ENCODE data around the gene AHCYL1.
A peak's percentile ranks its signal among the peaks of the same experiment; 100 is the strongest.

The AHCYL1 gene

DNA sequence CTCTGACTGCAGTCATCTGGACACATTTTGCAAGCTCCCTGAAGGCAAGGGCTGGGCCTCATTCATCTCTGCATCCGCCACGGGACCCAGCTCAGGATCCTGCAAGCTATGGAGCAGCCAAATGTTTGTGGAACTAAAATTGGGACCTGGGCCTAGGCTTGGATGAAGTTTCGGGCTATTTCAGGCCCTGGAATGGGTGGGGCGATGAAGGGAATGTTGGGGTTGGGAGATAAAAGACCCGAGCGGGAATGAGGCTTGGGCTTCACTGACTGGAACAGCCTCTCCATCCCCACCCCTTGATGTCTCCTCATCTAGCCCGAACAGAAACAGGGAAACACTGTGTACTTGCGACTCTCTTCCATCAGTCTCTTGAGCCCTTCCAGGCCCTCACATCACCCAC lies 7.3 kb upstream of the AHCYL1 start:
- Histone ChIP-seq H3K9me3 (ENCODE audit: low read length) (no peaks in the 10 kb centered on the region), H3K36me3 (ENCODE audit: insufficient read depth, low read length) (no peaks in the 10 kb centered on the region), H3K4me3 (ENCODE audit: low read depth in 1 of 2, low read length in 2 of 2) (no peak overlapping the region), H3K9ac (ENCODE audit: low read length) (no peak overlapping the region), H3K27me3 (ENCODE audit: control insufficient read depth in 1 of 2, insufficient read depth in 2 of 2, low read length in 2 of 2) (no peaks in the 10 kb centered on the region), H3K4me1 (ENCODE audit: insufficient read depth, low read length) (peaks cover 3% of the 10 kb centered on the region), H3K27ac (ENCODE audit: low read depth, low read length) (no peak overlapping the region)

DNA sequence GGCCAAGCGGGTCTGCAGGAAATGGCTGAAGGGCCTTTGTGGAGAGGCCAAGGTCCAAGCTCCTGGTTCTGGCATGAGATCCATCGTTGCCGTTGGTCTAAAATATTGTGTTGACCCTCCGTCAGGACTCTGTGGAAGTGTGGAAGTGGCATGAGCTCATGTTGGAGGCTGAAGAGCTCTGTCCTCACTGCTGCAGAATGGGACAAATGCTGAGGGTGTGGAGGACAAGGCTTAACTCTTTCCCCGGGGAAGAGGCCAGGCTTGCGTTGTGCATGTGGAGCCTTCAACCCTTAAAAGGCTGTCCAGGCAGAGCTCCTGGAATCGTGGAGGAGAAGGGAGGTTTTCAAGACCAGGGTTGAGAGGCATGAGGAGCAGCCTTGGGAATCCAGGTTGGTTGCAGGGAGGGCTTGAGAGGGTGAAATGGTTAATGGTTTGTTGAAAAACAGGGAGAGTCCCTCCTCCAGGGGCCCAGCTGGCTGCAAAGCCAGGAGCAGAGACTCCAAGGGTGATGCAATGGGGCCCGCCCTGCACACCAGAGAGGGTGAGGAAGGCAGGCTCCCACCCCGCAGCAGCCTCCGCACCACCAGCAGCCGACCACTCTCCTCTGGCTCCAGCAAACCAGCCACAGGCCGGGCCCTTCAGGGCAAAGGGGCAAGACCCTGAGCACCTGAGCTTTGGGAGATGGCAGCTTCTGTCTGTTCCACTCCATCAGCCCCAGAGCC lies 6.7 kb upstream of the AHCYL1 start:
- Histone ChIP-seq H3K4me1 (ENCODE audit: insufficient read depth, low read length) (peaks cover 3% of the 10 kb centered on the region), H3K27ac (ENCODE audit: low read depth, low read length) (no peak overlapping the region), H3K4me3 (ENCODE audit: low read depth in 1 of 2, low read length in 2 of 2) (no peak overlapping the region), H3K36me3 (ENCODE audit: insufficient read depth, low read length) (no peaks in the 10 kb centered on the region), H3K27me3 (ENCODE audit: control insufficient read depth in 1 of 2, insufficient read depth in 2 of 2, low read length in 2 of 2) (no peaks in the 10 kb centered on the region), H3K9me3 (ENCODE audit: low read length) (no peaks in the 10 kb centered on the region), H3K9ac (ENCODE audit: low read length) (no peak overlapping the region)

DNA sequence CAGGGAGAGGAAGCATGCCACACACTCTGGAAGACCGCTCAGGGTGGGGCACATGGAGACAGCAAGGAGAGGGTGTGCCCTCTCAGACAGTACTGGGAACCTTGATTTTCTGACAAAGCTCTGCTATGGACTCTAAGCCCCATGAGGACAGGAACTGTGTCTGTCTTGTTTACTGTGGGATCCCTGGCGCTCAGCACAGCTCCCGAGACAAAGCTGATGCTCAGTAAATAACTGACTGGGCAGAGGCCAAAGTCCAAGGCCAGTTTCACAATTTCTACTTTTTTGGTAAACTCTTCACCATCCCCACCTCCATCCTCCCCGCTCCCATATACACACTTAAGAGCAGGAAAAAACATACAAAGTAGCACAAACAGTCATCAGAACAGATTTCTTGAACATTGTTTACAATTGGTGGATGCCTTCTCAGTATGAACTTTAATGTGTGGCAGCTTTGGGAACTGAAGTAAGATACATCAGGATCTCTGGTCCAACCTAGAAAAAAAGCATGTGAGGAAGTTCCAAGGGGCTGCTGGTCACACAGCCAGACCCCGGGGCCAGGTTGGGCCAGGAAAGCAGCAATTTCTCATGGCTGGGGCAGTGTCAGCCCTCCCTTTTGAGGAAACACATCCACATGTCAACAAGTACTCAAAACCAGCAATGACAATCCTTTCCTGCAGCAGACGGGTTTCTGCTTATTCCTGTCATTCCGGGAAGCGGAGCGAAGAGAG lies 5.6 kb upstream of the AHCYL1 start:
- no peaks in the 10 kb centered on the region for H3K9me3 ChIP-seq (ENCODE audit: low read length)
- no peak overlapping the region for H3K27ac ChIP-seq (ENCODE audit: low read depth, low read length)
- no peaks in the 10 kb centered on the region for H3K27me3 ChIP-seq (ENCODE audit: control insufficient read depth in 1 of 2, insufficient read depth in 2 of 2, low read length in 2 of 2)
- no peak overlapping the region for H3K4me3 ChIP-seq (ENCODE audit: low read depth in 1 of 2, low read length in 2 of 2)
- peaks cover 4% of the 10 kb centered on the region for H3K4me1 ChIP-seq (ENCODE audit: insufficient read depth, low read length)
- H3K36me3 ChIP-seq (ENCODE audit: insufficient read depth, low read length), result no peaks in the 10 kb centered on the region
- no peak overlapping the region for H3K9ac ChIP-seq (ENCODE audit: low read length)

DNA sequence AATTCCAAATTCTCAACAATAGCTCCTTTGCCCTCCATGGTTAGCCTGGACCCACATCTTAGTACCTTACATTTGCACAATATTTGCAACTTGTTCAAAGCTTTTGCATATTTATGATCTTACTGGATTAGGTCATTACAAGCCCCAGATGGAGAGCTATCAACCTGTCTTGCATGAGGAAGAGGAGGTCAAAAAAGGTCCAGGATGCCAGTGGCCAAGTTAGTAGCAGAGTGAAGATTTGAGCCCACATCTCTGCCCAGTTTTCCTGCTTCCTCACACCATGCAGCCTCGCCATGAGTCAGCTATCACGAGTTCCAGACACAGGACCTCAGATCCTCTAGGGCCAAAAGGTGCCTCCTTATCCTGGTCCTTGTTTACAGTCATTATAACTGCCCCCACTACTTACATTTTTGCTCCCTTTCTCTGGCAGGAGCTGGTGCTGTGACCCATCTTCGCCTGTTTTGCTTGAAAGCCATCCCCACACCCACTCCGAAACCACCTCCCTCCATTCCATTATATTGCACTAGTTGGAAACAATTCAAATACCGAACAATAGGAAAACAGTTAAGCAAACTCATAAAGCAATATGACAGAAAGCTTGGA lies 5.0 kb upstream of the AHCYL1 start:
- Histone ChIP-seq H3K4me1 (ENCODE audit: insufficient read depth, low read length) (peaks cover 10% of the 10 kb centered on the region), H3K36me3 (ENCODE audit: insufficient read depth, low read length) (no peaks in the 10 kb centered on the region), H3K9me3 (ENCODE audit: low read length) (no peaks in the 10 kb centered on the region), H3K4me3 (ENCODE audit: low read depth in 1 of 2, low read length in 2 of 2) (no peak overlapping the region), H3K9ac (ENCODE audit: low read length) (no peak overlapping the region), H3K27ac (ENCODE audit: low read depth, low read length) (no peak overlapping the region), H3K27me3 (ENCODE audit: control insufficient read depth in 1 of 2, insufficient read depth in 2 of 2, low read length in 2 of 2) (no peaks in the 10 kb centered on the region)

DNA sequence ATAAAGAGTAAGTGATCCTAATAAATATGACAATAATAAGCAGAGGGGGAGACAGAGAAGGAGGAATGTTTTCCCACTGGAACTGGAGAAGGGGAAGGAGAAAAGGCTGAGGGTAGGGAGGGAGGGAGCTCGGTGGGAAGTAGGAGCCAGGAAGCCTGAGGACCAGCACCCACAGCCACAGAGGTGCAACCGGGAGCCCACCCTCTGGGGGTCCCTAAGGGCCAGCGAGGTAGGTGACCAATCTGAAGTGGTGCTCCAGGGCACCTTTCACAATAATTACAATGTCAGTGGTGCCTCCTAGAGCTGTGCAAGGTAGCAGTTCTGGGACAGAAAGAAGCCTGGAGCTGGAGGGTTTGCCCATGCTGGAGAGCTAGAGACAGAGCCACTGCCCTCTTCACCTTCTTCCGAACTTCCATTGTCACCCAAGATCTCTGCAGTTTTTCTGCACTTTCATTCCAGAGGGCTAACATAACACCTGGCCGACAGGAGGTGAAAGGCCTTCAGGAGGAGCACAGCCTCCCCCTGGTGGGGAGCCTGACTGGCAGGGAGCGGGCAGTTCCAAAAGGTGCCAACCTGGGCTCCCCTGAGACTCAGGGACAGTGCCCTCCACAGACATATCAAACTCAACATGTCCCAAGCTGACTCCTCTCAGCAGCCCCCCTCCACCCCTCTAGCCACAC lies 4.1 kb upstream of the AHCYL1 start:
- H3K4me3 ChIP-seq (ENCODE audit: low read depth in 1 of 2, low read length in 2 of 2), result no peak overlapping the region
- no peaks in the 10 kb centered on the region for H3K9me3 ChIP-seq (ENCODE audit: low read length)
- H3K27ac ChIP-seq (ENCODE audit: low read depth, low read length), result no peak overlapping the region
- H3K4me1 ChIP-seq (ENCODE audit: insufficient read depth, low read length), result peaks cover 12% of the 10 kb centered on the region
- H3K36me3 ChIP-seq (ENCODE audit: insufficient read depth, low read length), result no peaks in the 10 kb centered on the region
- H3K9ac ChIP-seq (ENCODE audit: low read length), result no peak overlapping the region
- H3K27me3 ChIP-seq (ENCODE audit: control insufficient read depth in 1 of 2, insufficient read depth in 2 of 2, low read length in 2 of 2), result no peaks in the 10 kb centered on the region

DNA sequence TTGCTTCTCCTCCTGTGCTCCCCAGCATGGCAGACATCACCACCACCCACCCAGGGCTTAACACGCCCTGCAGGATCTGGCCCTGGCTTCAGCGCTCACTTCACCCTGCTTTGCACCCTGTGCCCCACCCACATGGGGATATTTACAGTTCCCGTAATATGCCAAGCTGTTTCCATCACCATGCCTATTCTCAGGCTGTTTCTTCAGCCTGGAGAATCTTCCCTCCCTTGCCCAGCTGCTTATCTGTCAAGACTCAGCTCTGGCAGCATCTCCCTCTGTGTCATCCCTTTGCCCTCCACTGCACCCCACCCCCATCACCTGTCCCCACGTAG lies 3.6 kb upstream of the AHCYL1 start:
- Histone ChIP-seq H3K4me1 (ENCODE audit: insufficient read depth, low read length) (peaks cover 17% of the 10 kb centered on the region), H3K27ac (ENCODE audit: low read depth, low read length) (no peak overlapping the region), H3K27me3 (ENCODE audit: control insufficient read depth in 1 of 2, insufficient read depth in 2 of 2, low read length in 2 of 2) (no peaks in the 10 kb centered on the region), H3K9me3 (ENCODE audit: low read length) (no peaks in the 10 kb centered on the region), H3K9ac (ENCODE audit: low read length) (no peak overlapping the region), H3K36me3 (ENCODE audit: insufficient read depth, low read length) (no peaks in the 10 kb centered on the region), H3K4me3 (ENCODE audit: low read depth in 1 of 2, low read length in 2 of 2) (no peak overlapping the region)

DNA sequence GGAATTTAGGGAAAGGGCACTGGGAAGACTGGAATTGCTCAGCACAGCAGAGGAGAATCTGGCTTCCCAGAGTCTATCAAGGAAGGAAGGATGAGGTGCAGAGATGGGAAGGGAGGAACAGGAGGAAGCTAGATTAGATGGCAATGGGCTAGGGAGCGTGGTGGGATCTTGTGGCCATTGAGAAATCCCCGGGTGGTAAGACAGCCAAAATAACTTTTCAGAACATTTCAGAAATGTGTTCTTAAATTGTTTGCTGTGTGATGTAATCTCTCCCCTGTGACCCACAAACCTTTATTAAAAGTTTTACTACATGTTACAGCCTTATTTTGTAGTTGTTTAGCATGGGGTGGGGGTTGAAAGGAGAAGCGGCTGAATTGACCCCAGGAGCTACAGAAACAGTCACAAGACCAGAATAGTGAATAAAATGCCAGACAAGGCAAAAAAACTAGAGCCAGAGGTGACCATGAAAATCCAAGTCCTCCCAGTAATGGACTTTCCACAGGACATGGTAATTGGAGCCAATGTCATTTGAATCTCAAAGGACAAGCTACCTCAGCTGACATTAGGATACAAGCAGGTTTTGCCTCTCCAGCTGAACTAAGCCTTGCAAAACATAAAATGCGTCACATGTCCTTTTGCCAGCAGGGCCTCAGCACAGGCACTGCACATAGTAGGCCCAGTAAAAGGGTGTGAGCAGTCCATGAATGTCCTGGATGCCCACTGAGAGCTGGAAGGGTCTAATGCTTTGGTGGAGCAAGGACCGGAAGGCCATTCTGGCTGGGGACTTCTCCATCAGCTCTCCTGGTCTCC lies 980 bp upstream of the AHCYL1 start:
- Histone ChIP-seq H3K9me3 (ENCODE audit: low read length) (no peaks in the 10 kb centered on the region), H3K27me3 (ENCODE audit: control insufficient read depth in 1 of 2, insufficient read depth in 2 of 2, low read length in 2 of 2) (no peaks in the 10 kb centered on the region), H3K36me3 (ENCODE audit: insufficient read depth, low read length) (no peaks in the 10 kb centered on the region), H3K27ac (ENCODE audit: low read depth, low read length) (no peak overlapping the region), H3K4me1 (ENCODE audit: insufficient read depth, low read length) (peaks cover 40% of the 10 kb centered on the region), H3K4me3 (ENCODE audit: low read depth in 1 of 2, low read length in 2 of 2) (no peak overlapping the region), H3K9ac (ENCODE audit: low read length) (no peak overlapping the region)

DNA sequence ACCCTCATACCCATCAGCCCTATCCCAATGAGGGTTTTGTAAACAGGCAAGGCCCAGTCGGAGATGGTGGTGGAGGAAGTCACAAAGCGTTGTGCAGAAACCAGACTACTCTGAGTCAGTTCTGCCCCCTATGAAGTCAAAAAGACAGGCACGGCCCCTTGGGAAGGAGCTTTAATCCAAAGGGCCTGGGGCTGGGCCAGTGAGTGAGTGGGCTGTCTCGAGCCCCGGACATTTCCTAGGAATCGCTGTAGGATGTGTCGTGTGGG lies 442 bp upstream of the AHCYL1 start:
- H3K4me3 ChIP-seq (ENCODE audit: low read depth in 1 of 2, low read length in 2 of 2), result peak overlapping the region in 1 of 2 donors; percentile 98
- no peak overlapping the region for H3K9ac ChIP-seq (ENCODE audit: low read length)
- no peaks in the 10 kb centered on the region for H3K36me3 ChIP-seq (ENCODE audit: insufficient read depth, low read length)
- no peak overlapping the region for H3K27ac ChIP-seq (ENCODE audit: low read depth, low read length)
- H3K27me3 ChIP-seq (ENCODE audit: control insufficient read depth in 1 of 2, insufficient read depth in 2 of 2, low read length in 2 of 2), result no peaks in the 10 kb centered on the region
- H3K4me1 ChIP-seq (ENCODE audit: insufficient read depth, low read length), result peaks cover 44% of the 10 kb centered on the region
- no peaks in the 10 kb centered on the region for H3K9me3 ChIP-seq (ENCODE audit: low read length)

DNA sequence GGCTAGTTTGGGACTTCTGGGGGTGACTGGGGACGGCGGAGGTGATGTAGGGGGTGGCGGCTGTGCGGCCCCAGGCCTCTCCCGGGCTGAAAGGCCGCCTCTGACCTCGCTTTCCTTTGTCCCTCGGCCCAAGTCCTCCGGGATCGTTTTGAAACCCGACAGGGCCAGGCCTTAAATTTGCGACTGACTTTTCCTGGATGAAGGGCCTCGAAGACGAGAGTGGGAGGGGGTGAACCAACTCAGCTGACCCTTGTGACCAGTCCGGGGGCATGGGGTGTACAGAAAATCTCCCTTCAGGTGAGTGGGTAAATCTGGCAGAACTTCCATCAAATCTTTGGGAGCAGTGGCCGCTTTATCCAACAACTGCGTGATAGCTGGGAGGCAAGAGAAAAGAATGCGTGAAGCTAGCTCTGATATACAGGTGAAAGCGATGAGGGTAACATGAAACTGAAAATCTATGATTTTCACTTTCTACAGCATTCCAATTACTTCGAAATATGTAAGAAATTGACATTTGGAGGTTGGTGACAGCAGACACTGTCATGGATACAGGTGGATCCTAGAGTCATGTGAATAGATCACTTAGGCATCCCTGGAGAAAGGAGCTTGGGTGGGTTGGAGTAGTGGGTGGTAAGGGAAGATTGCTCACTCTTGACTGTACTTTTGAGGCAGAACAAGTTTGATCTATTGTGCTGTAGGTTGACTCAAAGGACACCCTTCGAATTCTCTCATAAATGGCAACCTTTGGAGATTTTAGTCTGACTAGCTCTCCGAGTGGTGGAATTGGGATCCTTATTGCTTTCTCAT lies 885 bp downstream of the AHCYL1 start:
- Histone ChIP-seq H3K27me3 (ENCODE audit: control insufficient read depth in 1 of 2, insufficient read depth in 2 of 2, low read length in 2 of 2) (no peaks in the 10 kb centered on the region), H3K4me1 (ENCODE audit: insufficient read depth, low read length) (peaks cover 55% of the 10 kb centered on the region), H3K27ac (ENCODE audit: low read depth, low read length) (peak overlapping the region; percentile 94), H3K9me3 (ENCODE audit: low read length) (no peaks in the 10 kb centered on the region), H3K9ac (ENCODE audit: low read length) (peak overlapping the region; percentile 90), H3K36me3 (ENCODE audit: insufficient read depth, low read length) (peaks cover 8% of the 10 kb centered on the region), H3K4me3 (ENCODE audit: low read depth in 1 of 2, low read length in 2 of 2) (peak overlapping the region; percentile 87 to 98)

DNA sequence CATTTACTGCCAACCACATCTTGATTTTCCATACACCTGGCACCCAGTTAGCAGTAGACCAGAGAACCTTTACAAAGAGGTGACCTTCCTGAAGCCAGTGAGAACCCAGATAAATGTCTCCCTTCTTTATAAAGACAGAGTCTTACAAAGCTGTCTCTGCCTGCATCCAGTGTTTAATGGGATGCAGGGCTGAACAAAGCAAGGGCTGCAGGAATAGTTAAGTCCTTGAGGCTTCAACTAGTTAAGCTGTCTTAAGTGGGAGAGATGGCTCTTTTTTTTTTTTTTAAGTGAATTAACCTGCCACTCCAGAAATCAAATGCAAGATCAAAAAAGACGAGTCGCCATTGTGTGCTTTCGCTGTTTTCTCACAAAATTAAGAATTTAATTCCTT lies 1.5 kb downstream of the AHCYL1 start:
- Histone ChIP-seq H3K27ac (ENCODE audit: low read depth, low read length) (peak overlapping the region; percentile 94), H3K4me3 (ENCODE audit: low read depth in 1 of 2, low read length in 2 of 2) (peak overlapping the region; percentile 87 to 98), H3K4me1 (ENCODE audit: insufficient read depth, low read length) (peaks cover 58% of the 10 kb centered on the region)

More for the DNA sequence above, 1.5 kb downstream of the AHCYL1 start:
- no peaks in the 10 kb centered on the region for H3K9me3 ChIP-seq (ENCODE audit: low read length)
- H3K36me3 ChIP-seq (ENCODE audit: insufficient read depth, low read length), result peaks cover 9% of the 10 kb centered on the region
- H3K27me3 ChIP-seq (ENCODE audit: control insufficient read depth in 1 of 2, insufficient read depth in 2 of 2, low read length in 2 of 2), result no peaks in the 10 kb centered on the region
- H3K9ac ChIP-seq (ENCODE audit: low read length), result peak overlapping the region; percentile 90
